ENCODE results near the gene RSPRY1. TPM values are rescaled to one million over a fixed set of nuclear protein-coding genes. Genes with fewer than 3 reads are reported as not detected.

RSPRY1 gene
- total RNA-seq, 1 donor from 2014 or later: 44.0 TPM

GRCh38 chr16:57233944-57234706, 48.0 kb downstream of the RSPRY1 start:
- TF ChIP-seq CTCF (IDR thresholded peaks at IDR 0.05; ENCODE audit: unreplicated experiment): no peak
- DNase-seq (ENCODE audit: low spot score in 2 of 2, unreplicated experiment in 2 of 2): no peak
- Mint-ChIP-seq H3K27me3 (ENCODE audit: low read depth) (no peaks in the 10 kb centered on the region), H3K4me1 (no peaks in the 10 kb centered on the region), H3K27ac (no peak overlapping the region), H3K4me3 (no peak overlapping the region), H3K36me3 (peaks cover 49% of the 10 kb centered on the region), H3K9me3 (peaks cover 5% of the 10 kb centered on the region)

GRCh38 chr16:57234707-57235092, 48.6 kb downstream of the RSPRY1 start:
- Mint-ChIP-seq H3K36me3 (peaks cover 53% of the 10 kb centered on the region), H3K27me3 (ENCODE audit: low read depth) (no peaks in the 10 kb centered on the region), H3K4me3 (no peak overlapping the region), H3K4me1 (no peaks in the 10 kb centered on the region), H3K9me3 (peaks cover 5% of the 10 kb centered on the region), H3K27ac (no peak overlapping the region)
- no peak for TF ChIP-seq CTCF (IDR thresholded peaks at IDR 0.05; ENCODE audit: unreplicated experiment)
- no peak for DNase-seq (ENCODE audit: low spot score in 2 of 2, unreplicated experiment in 2 of 2)

GRCh38 chr16:57235128-57236021, 49.2 kb downstream of the RSPRY1 start:
- Mint-ChIP-seq H3K4me3 (no peak overlapping the region), H3K4me1 (no peaks in the 10 kb centered on the region), H3K27ac (peak overlapping the region; percentile 45), H3K27me3 (ENCODE audit: low read depth) (no peaks in the 10 kb centered on the region), H3K36me3 (peaks cover 51% of the 10 kb centered on the region), H3K9me3 (peaks cover 5% of the 10 kb centered on the region)
- no peak for DNase-seq (ENCODE audit: low spot score in 2 of 2, unreplicated experiment in 2 of 2)
- no peak for TF ChIP-seq CTCF (IDR thresholded peaks at IDR 0.05; ENCODE audit: unreplicated experiment)

GRCh38 chr16:57236022-57236350, 49.9 kb downstream of the RSPRY1 start:
- H3K4me3 Mint-ChIP-seq: no peak overlapping the region
- no peaks in the 10 kb centered on the region for H3K27me3 Mint-ChIP-seq (ENCODE audit: low read depth)
- no peaks in the 10 kb centered on the region for H3K4me1 Mint-ChIP-seq
- DNase-seq (ENCODE audit: low spot score in 2 of 2, unreplicated experiment in 2 of 2): no peak
- no peak overlapping the region for H3K27ac Mint-ChIP-seq
- peaks cover 5% of the 10 kb centered on the region for H3K9me3 Mint-ChIP-seq
- peaks cover 45% of the 10 kb centered on the region for H3K36me3 Mint-ChIP-seq
- TF ChIP-seq CTCF (IDR thresholded peaks at IDR 0.05; ENCODE audit: unreplicated experiment): no peak

- no peak overlapping the region for H3K4me3 Mint-ChIP-seq
- peaks cover 36% of the 10 kb centered on the region for H3K36me3 Mint-ChIP-seq
- peaks cover 5% of the 10 kb centered on the region for H3K9me3 Mint-ChIP-seq
- H3K27me3 Mint-ChIP-seq (ENCODE audit: low read depth): no peaks in the 10 kb centered on the region
- no peaks in the 10 kb centered on the region for H3K4me1 Mint-ChIP-seq
- H3K27ac Mint-ChIP-seq: no peak overlapping the region
- DNase-seq (ENCODE audit: low spot score in 2 of 2, unreplicated experiment in 2 of 2): no peak
- TF ChIP-seq CTCF (IDR thresholded peaks at IDR 0.05; ENCODE audit: unreplicated experiment): no peak
Observed at GRCh38 chr16:57238682-57239081, 52.6 kb downstream of the RSPRY1 start.
